HG02884 (cell line): ENCODE results near the gene NCMAP.

Experiments
- ATAC-seq: cut with Tn5 transposase; IDR thresholded peaks from one replicate; pipeline ENCODE4 v1.9.1; 2021; ENCODE audit warnings: mild to moderate bottlenecking, moderate library complexity; ENCODE audit not compliant: unreplicated experiment

NCMAP gene

GRCh38 chr1:24609949-24610517 lies 54.1 kb downstream of the NCMAP start:
- no peak for ATAC-seq

GRCh38 chr1:24619376-24619775 lies 63.5 kb downstream of the NCMAP start:
- ATAC-seq = no peak

GRCh38 chr1:24620678-24621077 lies 64.8 kb downstream of the NCMAP start:
- ATAC-seq = no peak

GRCh38 chr1:24621121-24621520 lies 65.2 kb downstream of the NCMAP start:
- ATAC-seq = no peak

GRCh38 chr1:24622218-24622617 lies 66.3 kb downstream of the NCMAP start:
- no peak for ATAC-seq

- ATAC-seq = no peak
Measured at GRCh38 chr1:24632832-24633175, 76.9 kb downstream of the NCMAP start.

GRCh38 chr1:24635195-24635843 lies 79.4 kb downstream of the NCMAP start:
- no peak for ATAC-seq

- ATAC-seq = no peak
Measured at GRCh38 chr1:24636661-24637357, 80.9 kb downstream of the NCMAP start.

- no peak for ATAC-seq
Measured at GRCh38 chr1:24639094-24639493, 83.2 kb downstream of the NCMAP start.

GRCh38 chr1:24639881-24640280 lies 84.0 kb downstream of the NCMAP start:
- ATAC-seq = no peak

- no peak for ATAC-seq
Measured at GRCh38 chr1:24640288-24640687, 84.4 kb downstream of the NCMAP start.

- no peak for ATAC-seq
Measured at GRCh38 chr1:24641646-24642151, 85.8 kb downstream of the NCMAP start.

- peak; percentile 80 for ATAC-seq
Measured at GRCh38 chr1:24642481-24643362, 86.8 kb downstream of the NCMAP start, which contains the start of gene SRRM1. Gene SRRM1 (plus strand): TSS chr1:24643302. CDS start chr1:24643327, 25 bp downstream.

- peak; percentile 2 for ATAC-seq
Measured at GRCh38 chr1:24643363-24644099, 87.6 kb downstream of the NCMAP start.

GRCh38 chr1:24644100-24644384 lies 88.2 kb downstream of the NCMAP start:
- no peak for ATAC-seq

GRCh38 chr1:24648919-24649318 lies 93.0 kb downstream of the NCMAP start:
- no peak for ATAC-seq

GRCh38 chr1:24652382-24652781 lies 96.5 kb downstream of the NCMAP start:
- no peak for ATAC-seq

- no peak for ATAC-seq
Measured at GRCh38 chr1:24654010-24654409, 98.1 kb downstream of the NCMAP start.

- ATAC-seq = no peak
Measured at GRCh38 chr1:24656046-24656445, 100.2 kb downstream of the NCMAP start.

- ATAC-seq = no peak
Measured at GRCh38 chr1:24657781-24658180, 101.9 kb downstream of the NCMAP start.
